Panc1 (cell line): ENCODE measurements around the gene ZNF81. TPM values are rescaled to one million over a fixed set of nuclear protein-coding genes. Genes with fewer than 3 reads are reported as not detected.

Experiments used
- ATAC-seq: fragments of 200-7000 bp; cut with Tn5 transposase; 2 replicates; pipeline ENCODE4 v1.9.1; 2020; ENCODE audit warnings: mild to moderate bottlenecking, moderate library complexity
- BruUV-seq: library from RNA; stranded (reverse); fragments of 400-500 nt; replicated peaks from 2 replicates; lab custom pipeline; 2021; lab: Mats Ljungman, UMichigan
- CTCF ChIA-PET: fragments of 300-600 bp; sonication (Branson Sonifier 250); formaldehyde crosslinking; loops from one replicate; lab custom pipeline; 2022; ENCODE audit warnings: antibody characterized with exemption; lab: Charles Lee
- POLR2A ChIA-PET: fragments of 300-600 bp; sonication (Branson Sonifier 250); formaldehyde crosslinking; loops from one replicate; lab custom pipeline; 2022; ENCODE audit warnings: antibody characterized with exemption; lab: Charles Lee
- DNase-seq: peaks from one replicate; pipeline ENCODE4 v3.0.0-alpha.2; 2010; ENCODE audit warnings: low read depth, low spot score
- H3K27ac ChIP-seq: 2 replicates; pipeline ENCODE4 v1.5.1; 2011; ENCODE audit warnings: mild to moderate bottlenecking, low read length, inconsistent platforms
- H3K27me3 ChIP-seq: fragments of 200-500 bp; sonication (Bioruptor generic); 2 replicates; pipeline ENCODE4 v1.6.0; 2014; ENCODE audit warnings: low read length, inconsistent platforms; ENCODE audit not compliant: control insufficient read depth, insufficient read depth
- H3K36me3 ChIP-seq: fragments of 200-500 bp; sonication (Bioruptor generic); 2 replicates; pipeline ENCODE4 v1.5.1; 2014; ENCODE audit warnings: inconsistent platforms, mild to moderate bottlenecking, low read length, moderate library complexity; ENCODE audit not compliant: control insufficient read depth, insufficient read depth
- H3K4me1 ChIP-seq: 2 replicates; pipeline ENCODE4 v1.5.1; 2011; ENCODE audit warnings: inconsistent platforms, mild to moderate bottlenecking, low read length, moderate library complexity; ENCODE audit not compliant: control insufficient read depth, insufficient read depth
- H3K4me3 ChIP-seq, 2 experiments: 2 replicates each; pipeline ENCODE4 v1.5.1; 2011 to 2012; ENCODE audit warnings: low read depth in 2 of 2, low read length in 2 of 2, mild to moderate bottlenecking in 2 of 2, inconsistent platforms in 1 of 2, moderate library complexity in 1 of 2
- H3K9me3 ChIP-seq: fragments of 200-500 bp; sonication (Bioruptor generic); 2 replicates; pipeline ENCODE4 v1.5.1; 2014; ENCODE audit warnings: low read depth, mild to moderate bottlenecking, inconsistent platforms, low read length, moderate library complexity; ENCODE audit not compliant: control insufficient read depth, insufficient read depth
- POLR2AphosphoS5 ChIP-seq: IDR thresholded peaks from 2 replicates; pipeline ENCODE4 v1.6.1; 2012; ENCODE audit warnings: mild to moderate bottlenecking, low read depth, low read length, moderate library complexity
- SIN3A ChIP-seq: IDR thresholded peaks from 2 replicates; pipeline ENCODE4 v1.6.1; 2012; ENCODE audit warnings: low read depth, mild to moderate bottlenecking, low read length, moderate library complexity, borderline replicate concordance; ENCODE audit not compliant: insufficient read depth
- TCF7L2 ChIP-seq: IDR thresholded peaks from 2 replicates; pipeline ENCODE4 v1.6.1; 2011; ENCODE audit warnings: mild to moderate bottlenecking, low read depth, low read length, inconsistent platforms
- in situ Hi-C: cut with HindIII; loops from 2 replicates; pipeline ENCODE4 v1.10.0; 2016; ENCODE audit warnings: low sequenced_read_pairs, low pct_unique_long_range_greater_than_20kb
- intact Hi-C: fragments of 100-400 bp; cut with micrococcal nuclease; formaldehyde crosslinking; loops from one replicate; pipeline ENCODE4 v1.10.0; 2022; ENCODE audit not compliant: unreplicated experiment
- total RNA-seq: library from RNA; stranded (reverse); gene quantifications from one replicate; pipeline ENCODE4 v1.2.1, GENCODE V29; 2021; ENCODE audit not compliant: unreplicated experiment
- TF ChIP-seq, protein P1 (sequence below), 2 experiments: IDR thresholded peaks; 2 replicates each; pipeline ENCODE4 v1.6.1; 2011 to 2012; ENCODE audit warnings: low read depth in 2 of 2, control low read depth in 1 of 2, low read length in 1 of 2, mild to moderate bottlenecking in 1 of 2, moderate library complexity in 1 of 2; ENCODE audit not compliant: insufficient read depth in 1 of 2
- TF ChIP-seq, protein P2 (sequence below): fragments of 450-650 bp; IDR thresholded peaks from 2 replicates; pipeline ENCODE4 v1.5.1; 2017; ENCODE audit warnings: mild to moderate bottlenecking

ZNF81 gene
- total RNA-seq, 1 experiment from 2014 or later = 10.7 TPM

DNA sequence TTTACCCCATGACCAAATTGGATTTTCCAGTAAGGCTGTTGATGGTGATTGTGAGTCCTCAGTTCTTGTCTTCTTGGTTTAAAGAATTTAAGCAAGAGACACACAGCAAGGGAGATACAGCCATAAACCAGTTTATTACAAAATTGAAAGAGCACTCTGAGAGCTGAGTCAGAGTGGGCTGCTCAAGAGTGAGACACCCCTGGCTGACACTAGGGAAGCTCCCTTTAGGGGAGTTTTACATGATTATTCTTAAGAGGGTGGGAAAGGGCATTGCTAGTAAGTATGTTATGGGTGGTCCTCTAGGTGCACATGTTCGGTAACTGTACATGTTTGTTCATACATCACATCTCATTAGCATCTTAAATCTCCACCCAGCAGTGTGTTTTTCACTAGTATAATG lies 18.8 kb upstream of the ZNF81 start:
- H3K9me3 ChIP-seq = no peaks in the 10 kb centered on the region
- no peaks in the 10 kb centered on the region for H3K27me3 ChIP-seq
- DNase-seq (no peak), ATAC-seq (no peak)
- intact Hi-C loops = no loop called here
- ChIA-PET CTCF (no interaction called here), POLR2A (no interaction called here)
- H3K27ac ChIP-seq = no peak overlapping the region
- no peak overlapping the region for H3K4me3 ChIP-seq
- in situ Hi-C loops = no loop called here
- no peaks in the 10 kb centered on the region for H3K36me3 ChIP-seq
- no TSS peak for BruUV-seq
- H3K4me1 ChIP-seq = no peaks in the 10 kb centered on the region
- TF ChIP-seq, protein P1, sequence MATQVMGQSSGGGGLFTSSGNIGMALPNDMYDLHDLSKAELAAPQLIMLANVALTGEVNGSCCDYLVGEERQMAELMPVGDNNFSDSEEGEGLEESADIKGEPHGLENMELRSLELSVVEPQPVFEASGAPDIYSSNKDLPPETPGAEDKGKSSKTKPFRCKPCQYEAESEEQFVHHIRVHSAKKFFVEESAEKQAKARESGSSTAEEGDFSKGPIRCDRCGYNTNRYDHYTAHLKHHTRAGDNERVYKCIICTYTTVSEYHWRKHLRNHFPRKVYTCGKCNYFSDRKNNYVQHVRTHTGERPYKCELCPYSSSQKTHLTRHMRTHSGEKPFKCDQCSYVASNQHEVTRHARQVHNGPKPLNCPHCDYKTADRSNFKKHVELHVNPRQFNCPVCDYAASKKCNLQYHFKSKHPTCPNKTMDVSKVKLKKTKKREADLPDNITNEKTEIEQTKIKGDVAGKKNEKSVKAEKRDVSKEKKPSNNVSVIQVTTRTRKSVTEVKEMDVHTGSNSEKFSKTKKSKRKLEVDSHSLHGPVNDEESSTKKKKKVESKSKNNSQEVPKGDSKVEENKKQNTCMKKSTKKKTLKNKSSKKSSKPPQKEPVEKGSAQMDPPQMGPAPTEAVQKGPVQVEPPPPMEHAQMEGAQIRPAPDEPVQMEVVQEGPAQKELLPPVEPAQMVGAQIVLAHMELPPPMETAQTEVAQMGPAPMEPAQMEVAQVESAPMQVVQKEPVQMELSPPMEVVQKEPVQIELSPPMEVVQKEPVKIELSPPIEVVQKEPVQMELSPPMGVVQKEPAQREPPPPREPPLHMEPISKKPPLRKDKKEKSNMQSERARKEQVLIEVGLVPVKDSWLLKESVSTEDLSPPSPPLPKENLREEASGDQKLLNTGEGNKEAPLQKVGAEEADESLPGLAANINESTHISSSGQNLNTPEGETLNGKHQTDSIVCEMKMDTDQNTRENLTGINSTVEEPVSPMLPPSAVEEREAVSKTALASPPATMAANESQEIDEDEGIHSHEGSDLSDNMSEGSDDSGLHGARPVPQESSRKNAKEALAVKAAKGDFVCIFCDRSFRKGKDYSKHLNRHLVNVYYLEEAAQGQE (IDR thresholded peaks at IDR 0.05; ENCODE audit: insufficient read depth in 1 of 2, low read depth in 2 of 2, low read length in 1 of 2) = no peak
- TF ChIP-seq TCF7L2 (no peak), POLR2AphosphoS5 (no peak), SIN3A (no peak)
- TF ChIP-seq, protein P2, sequence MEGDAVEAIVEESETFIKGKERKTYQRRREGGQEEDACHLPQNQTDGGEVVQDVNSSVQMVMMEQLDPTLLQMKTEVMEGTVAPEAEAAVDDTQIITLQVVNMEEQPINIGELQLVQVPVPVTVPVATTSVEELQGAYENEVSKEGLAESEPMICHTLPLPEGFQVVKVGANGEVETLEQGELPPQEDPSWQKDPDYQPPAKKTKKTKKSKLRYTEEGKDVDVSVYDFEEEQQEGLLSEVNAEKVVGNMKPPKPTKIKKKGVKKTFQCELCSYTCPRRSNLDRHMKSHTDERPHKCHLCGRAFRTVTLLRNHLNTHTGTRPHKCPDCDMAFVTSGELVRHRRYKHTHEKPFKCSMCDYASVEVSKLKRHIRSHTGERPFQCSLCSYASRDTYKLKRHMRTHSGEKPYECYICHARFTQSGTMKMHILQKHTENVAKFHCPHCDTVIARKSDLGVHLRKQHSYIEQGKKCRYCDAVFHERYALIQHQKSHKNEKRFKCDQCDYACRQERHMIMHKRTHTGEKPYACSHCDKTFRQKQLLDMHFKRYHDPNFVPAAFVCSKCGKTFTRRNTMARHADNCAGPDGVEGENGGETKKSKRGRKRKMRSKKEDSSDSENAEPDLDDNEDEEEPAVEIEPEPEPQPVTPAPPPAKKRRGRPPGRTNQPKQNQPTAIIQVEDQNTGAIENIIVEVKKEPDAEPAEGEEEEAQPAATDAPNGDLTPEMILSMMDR = no peak

DNA sequence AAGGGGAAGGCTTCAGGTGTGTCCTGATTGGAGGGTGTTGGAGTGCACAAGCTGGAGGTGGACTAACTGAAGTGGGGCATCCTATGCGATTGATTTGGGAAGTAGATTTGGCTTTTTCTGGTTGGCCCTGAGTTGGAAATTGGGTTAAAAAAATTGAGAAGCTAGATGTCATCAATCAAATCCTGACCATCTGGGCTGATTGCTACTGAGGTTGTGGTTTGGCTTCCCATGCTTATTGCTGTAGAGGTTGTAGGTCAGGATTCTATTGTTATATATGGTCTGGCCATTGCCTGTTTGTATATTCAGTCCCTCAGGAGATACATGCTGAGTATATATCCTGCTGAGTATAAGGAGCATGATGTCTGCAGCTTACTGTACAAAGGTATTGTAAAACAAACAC lies 7.7 kb upstream of the ZNF81 start:
- DNase-seq (no peak), ATAC-seq (no peak)
- ChIA-PET CTCF (interaction anchor here (0.7 kb wide), 1 partner anchor 1398 kb away, joined by 10 read pairs; no protein-coding TSS in a partner anchor), POLR2A (interaction anchor here (0.7 kb wide), 1 partner anchor 131 kb away, joined by 4 read pairs; no protein-coding TSS in a partner anchor)
- intact Hi-C loops = no loop called here
- in situ Hi-C loops = no loop called here
- no peaks in the 10 kb centered on the region for H3K9me3 ChIP-seq
- H3K27me3 ChIP-seq = no peaks in the 10 kb centered on the region; the same call in 1 of the 2 replicates
- H3K4me3 ChIP-seq = no peak overlapping the region
- TF ChIP-seq POLR2AphosphoS5 (no peak), SIN3A (no peak), TCF7L2 (no peak)
- TF ChIP-seq, protein P2 = no peak
- TF ChIP-seq, protein P1 (IDR thresholded peaks at IDR 0.05; ENCODE audit: insufficient read depth in 1 of 2, low read depth in 2 of 2, low read length in 1 of 2) = no peak
- no TSS peak for BruUV-seq
- H3K36me3 ChIP-seq = no peaks in the 10 kb centered on the region
- no peaks in the 10 kb centered on the region for H3K4me1 ChIP-seq
- no peak overlapping the region for H3K27ac ChIP-seq
